Measurements from ENCODE around the gene PASD1.

The PASD1 gene

GRCh38 chrX:151697522-151697921 lies 134.0 kb downstream of the PASD1 start:
- no peak for DNase-seq
- TF ChIP-seq CTCF (IDR thresholded peaks at IDR 0.05; ENCODE audit: borderline replicate concordance, extremely low read depth, low read length, poor library complexity, severe bottlenecking) (no peak), EZH2 (IDR thresholded peaks at IDR 0.05; ENCODE audit: borderline replicate concordance, low read depth, low read length, severe bottlenecking) (no peak)

GRCh38 chrX:151698485-151698884 lies 135.0 kb downstream of the PASD1 start:
- H3K9ac ChIP-seq (ENCODE audit: low read depth, low read length) = no peak overlapping the region
- ATAC-seq (ENCODE audit: insufficient read depth, low read depth) = no peak
- no peak overlapping the region for H3K4me3 ChIP-seq (ENCODE audit: low read depth in 1 of 2, low read length in 2 of 2)
- H3K9me3 ChIP-seq (ENCODE audit: insufficient read depth, low read length, severe bottlenecking) = no peaks in the 10 kb centered on the region
- TF ChIP-seq CTCF (IDR thresholded peaks at IDR 0.05; ENCODE audit: borderline replicate concordance, extremely low read depth, low read length, poor library complexity, severe bottlenecking) (no peak), EZH2 (IDR thresholded peaks at IDR 0.05; ENCODE audit: borderline replicate concordance, low read depth, low read length, severe bottlenecking) (no peak)
- no peaks in the 10 kb centered on the region for H3K4me1 ChIP-seq (ENCODE audit: insufficient read depth, low read length)
- H3K36me3 ChIP-seq (ENCODE audit: insufficient read depth, low read length) = no peaks in the 10 kb centered on the region
- H2AFZ ChIP-seq (ENCODE audit: low read depth, low read length) = no peak overlapping the region
- no peak overlapping the region for H3K4me2 ChIP-seq (ENCODE audit: insufficient read depth, low read length)
- no peaks in the 10 kb centered on the region for H4K20me1 ChIP-seq (ENCODE audit: insufficient read depth, low read length)
- no peak overlapping the region for H3K27ac ChIP-seq (ENCODE audit: low read length)
- H3K27me3 ChIP-seq (ENCODE audit: insufficient read depth, low read length, poor library complexity) = no peaks in the 10 kb centered on the region
- no peaks in the 10 kb centered on the region for H3K79me2 ChIP-seq (ENCODE audit: insufficient read depth, low read length)
- DNase-seq = no peak

More at GRCh38 chrX:151697522-151697921, 134.0 kb downstream of the PASD1 start:
- Histone ChIP-seq H3K4me3 (ENCODE audit: low read depth in 1 of 2, low read length in 2 of 2) (no peak overlapping the region), H3K36me3 (ENCODE audit: insufficient read depth, low read length) (no peaks in the 10 kb centered on the region), H2AFZ (ENCODE audit: low read depth, low read length) (no peak overlapping the region), H3K4me2 (ENCODE audit: insufficient read depth, low read length) (no peak overlapping the region), H3K79me2 (ENCODE audit: insufficient read depth, low read length) (no peaks in the 10 kb centered on the region), H3K27ac (ENCODE audit: low read length) (no peak overlapping the region), H3K9ac (ENCODE audit: low read depth, low read length) (no peak overlapping the region), H4K20me1 (ENCODE audit: insufficient read depth, low read length) (no peaks in the 10 kb centered on the region), H3K9me3 (ENCODE audit: insufficient read depth, low read length, severe bottlenecking) (no peaks in the 10 kb centered on the region), H3K27me3 (ENCODE audit: insufficient read depth, low read length, poor library complexity) (no peaks in the 10 kb centered on the region), H3K4me1 (ENCODE audit: insufficient read depth, low read length) (no peaks in the 10 kb centered on the region)
- no peak for ATAC-seq (ENCODE audit: insufficient read depth, low read depth)

- H3K4me1 ChIP-seq (ENCODE audit: insufficient read depth, low read length) = no peaks in the 10 kb centered on the region
- no peaks in the 10 kb centered on the region for H3K27me3 ChIP-seq (ENCODE audit: insufficient read depth, low read length, poor library complexity)
- no peaks in the 10 kb centered on the region for H3K79me2 ChIP-seq (ENCODE audit: insufficient read depth, low read length)
- H3K4me3 ChIP-seq (ENCODE audit: low read depth in 1 of 2, low read length in 2 of 2) = no peak overlapping the region
- no peaks in the 10 kb centered on the region for H4K20me1 ChIP-seq (ENCODE audit: insufficient read depth, low read length)
- no peak for TF ChIP-seq EZH2 (IDR thresholded peaks at IDR 0.05; ENCODE audit: borderline replicate concordance, low read depth, low read length, severe bottlenecking)
- no peak for TF ChIP-seq CTCF (IDR thresholded peaks at IDR 0.05; ENCODE audit: borderline replicate concordance, extremely low read depth, low read length, poor library complexity, severe bottlenecking)
- H3K27ac ChIP-seq (ENCODE audit: low read length) = no peak overlapping the region
- no peaks in the 10 kb centered on the region for H3K36me3 ChIP-seq (ENCODE audit: insufficient read depth, low read length)
- H3K9me3 ChIP-seq (ENCODE audit: insufficient read depth, low read length, severe bottlenecking) = no peaks in the 10 kb centered on the region
- no peak overlapping the region for H2AFZ ChIP-seq (ENCODE audit: low read depth, low read length)
- H3K4me2 ChIP-seq (ENCODE audit: insufficient read depth, low read length) = no peak overlapping the region
- H3K9ac ChIP-seq (ENCODE audit: low read depth, low read length) = no peak overlapping the region
- DNase-seq = no peak
- ATAC-seq (ENCODE audit: insufficient read depth, low read depth) = no peak
Measured at GRCh38 chrX:151699746-151700145, 136.3 kb downstream of the PASD1 start.

- Histone ChIP-seq H3K79me2 (ENCODE audit: insufficient read depth, low read length) (no peaks in the 10 kb centered on the region), H3K36me3 (ENCODE audit: insufficient read depth, low read length) (no peaks in the 10 kb centered on the region), H3K27ac (ENCODE audit: low read length) (no peak overlapping the region), H3K27me3 (ENCODE audit: insufficient read depth, low read length, poor library complexity) (no peaks in the 10 kb centered on the region), H3K4me2 (ENCODE audit: insufficient read depth, low read length) (no peak overlapping the region), H3K4me1 (ENCODE audit: insufficient read depth, low read length) (no peaks in the 10 kb centered on the region), H3K4me3 (ENCODE audit: low read depth in 1 of 2, low read length in 2 of 2) (no peak overlapping the region), H2AFZ (ENCODE audit: low read depth, low read length) (no peak overlapping the region), H3K9me3 (ENCODE audit: insufficient read depth, low read length, severe bottlenecking) (no peaks in the 10 kb centered on the region), H4K20me1 (ENCODE audit: insufficient read depth, low read length) (no peaks in the 10 kb centered on the region), H3K9ac (ENCODE audit: low read depth, low read length) (no peak overlapping the region)
- TF ChIP-seq EZH2 (IDR thresholded peaks at IDR 0.05; ENCODE audit: borderline replicate concordance, low read depth, low read length, severe bottlenecking) (no peak), CTCF (IDR thresholded peaks at IDR 0.05; ENCODE audit: borderline replicate concordance, extremely low read depth, low read length, poor library complexity, severe bottlenecking) (no peak)
- ATAC-seq (ENCODE audit: insufficient read depth, low read depth) (no peak), DNase-seq (no peak)
Measured at GRCh38 chrX:151700581-151700980, 137.1 kb downstream of the PASD1 start.
